ENCODE data around the gene CELF6.
"Not testable (repeated sequence)": the region's sequence is repeated elsewhere in the genome, so short reads cannot be mapped to it uniquely, and the experiment has no call there.

The CELF6 gene

DNA sequence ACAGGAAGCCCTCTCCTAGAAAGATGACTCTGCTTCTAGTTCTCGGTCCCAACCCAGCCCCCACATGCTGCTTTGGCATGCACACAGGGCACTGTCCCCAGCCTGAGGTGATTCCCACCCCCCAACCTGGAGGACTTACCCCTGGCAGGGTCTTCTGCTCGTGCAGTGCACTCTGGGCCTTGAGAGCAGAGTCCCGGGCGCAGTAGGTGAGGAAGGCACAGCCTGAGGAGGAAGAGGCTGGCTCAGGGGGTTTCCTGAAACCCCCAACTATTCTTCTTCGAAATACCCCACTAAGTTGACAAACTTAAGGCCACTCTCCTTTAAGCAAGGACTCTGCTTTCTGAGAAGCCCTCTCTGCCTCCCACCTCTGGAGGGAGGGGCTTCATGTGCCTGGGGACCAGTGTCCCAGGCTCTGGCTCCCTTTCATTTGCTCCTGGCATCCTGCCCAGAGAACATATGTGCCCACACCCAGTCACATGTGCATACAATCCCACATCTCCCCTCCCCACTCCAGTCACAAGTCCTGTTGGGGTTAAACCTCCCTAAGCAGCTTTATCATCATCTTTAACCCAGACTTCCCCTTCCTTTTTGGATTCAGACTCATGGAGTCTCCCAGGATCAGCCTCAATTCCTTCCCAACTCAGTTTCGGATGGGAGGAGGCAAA is 4.1 kb downstream of the CELF6 start:
- peak; percentile 30 for DNase-seq

- no peak for DNase-seq
These were observed 6.1 kb downstream of the CELF6 start for GRCh38 chr15:72313881-72314280.

DNA sequence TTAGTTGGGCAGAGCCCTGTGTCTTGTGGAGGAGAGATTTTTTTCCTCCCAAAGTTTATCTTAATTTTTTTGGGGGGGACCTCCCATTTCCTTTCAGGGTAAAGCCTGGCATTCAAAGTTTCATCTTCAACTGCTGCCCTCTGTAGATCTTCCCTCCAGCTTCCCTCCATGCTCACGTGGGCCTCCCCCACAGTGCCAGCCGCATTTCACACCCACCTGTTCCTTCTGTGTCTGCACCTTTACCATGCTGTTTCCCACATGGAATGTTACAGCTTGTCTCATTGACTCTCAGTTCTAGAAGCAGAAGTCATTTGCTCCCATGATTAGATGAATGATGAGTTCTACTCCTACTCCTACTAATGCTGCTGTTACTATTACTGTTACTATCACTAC is 6.5 kb downstream of the CELF6 start:
- DNase-seq = no peak

DNA sequence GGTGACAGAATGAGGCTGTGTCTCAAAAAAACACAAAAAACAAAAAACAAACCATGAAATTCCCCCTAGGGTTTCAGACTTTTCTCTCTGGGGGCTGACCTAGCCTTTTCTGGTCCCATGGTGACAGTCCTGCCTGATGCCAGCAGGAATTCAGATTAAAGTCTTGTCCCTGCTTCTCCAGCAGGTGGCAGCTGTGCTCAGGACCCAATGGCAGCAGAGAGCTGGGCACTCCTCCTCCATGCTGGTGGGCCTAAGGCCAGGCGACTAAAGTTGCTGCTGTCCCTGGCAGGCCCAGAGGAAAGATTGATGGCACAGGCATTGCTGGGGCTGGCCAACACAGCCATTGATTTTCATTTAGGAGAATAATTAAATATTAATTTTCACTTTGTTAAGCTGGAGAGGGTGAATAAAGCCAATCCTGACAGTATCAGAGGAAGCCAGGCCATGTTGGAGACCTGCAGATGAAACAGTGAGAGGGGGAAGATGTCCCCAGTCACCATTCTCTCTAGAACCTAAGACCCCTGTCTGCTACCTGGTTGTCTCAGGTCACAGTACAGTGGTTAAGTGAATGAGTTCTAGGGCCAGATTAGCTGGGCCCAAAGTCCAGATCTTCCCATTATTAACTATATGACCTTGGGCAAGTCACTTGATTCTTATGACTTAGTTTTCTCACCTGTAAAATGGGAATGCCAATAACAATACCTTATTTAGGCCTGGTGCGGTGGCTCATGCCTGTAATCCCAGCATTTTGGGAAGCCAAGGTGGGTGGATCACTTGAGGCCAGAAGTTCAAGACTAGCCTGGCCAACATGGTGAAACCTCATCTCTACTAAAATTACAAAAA is 7.1 kb downstream of the CELF6 start:
- DNase-seq = peak; percentile 46

- no peak for DNase-seq
These were observed 12.9 kb downstream of the CELF6 start for GRCh38 chr15:72307026-72307425.

DNA sequence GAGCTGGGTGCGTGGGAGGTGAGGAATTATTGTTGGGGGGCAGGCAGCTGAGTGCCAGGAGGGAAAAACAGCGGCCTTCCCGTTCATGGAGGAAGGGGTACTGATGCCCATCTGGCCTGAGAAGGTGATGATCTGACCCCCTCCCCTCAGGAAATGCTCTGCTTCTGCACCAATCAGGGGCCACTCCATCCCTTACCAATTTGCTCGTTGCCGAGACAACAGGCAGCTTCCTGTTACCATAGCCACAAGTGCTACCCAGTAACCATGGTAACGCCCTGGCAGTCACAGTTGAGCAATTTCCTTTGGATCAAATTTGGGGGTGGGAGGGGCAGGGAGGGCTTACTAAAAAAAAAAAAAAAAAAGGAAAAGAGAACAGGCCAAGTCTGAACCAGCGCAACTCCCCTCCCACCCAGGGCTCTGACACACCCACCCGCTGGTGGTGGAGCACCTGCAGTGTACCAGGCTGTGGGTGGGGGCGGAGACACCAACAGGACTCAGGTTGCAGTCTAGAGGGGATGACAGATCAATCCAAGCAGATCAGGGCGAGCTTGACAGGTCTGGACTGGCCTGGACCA is 13.7 kb downstream of the CELF6 start:
- no peak for DNase-seq

DNA sequence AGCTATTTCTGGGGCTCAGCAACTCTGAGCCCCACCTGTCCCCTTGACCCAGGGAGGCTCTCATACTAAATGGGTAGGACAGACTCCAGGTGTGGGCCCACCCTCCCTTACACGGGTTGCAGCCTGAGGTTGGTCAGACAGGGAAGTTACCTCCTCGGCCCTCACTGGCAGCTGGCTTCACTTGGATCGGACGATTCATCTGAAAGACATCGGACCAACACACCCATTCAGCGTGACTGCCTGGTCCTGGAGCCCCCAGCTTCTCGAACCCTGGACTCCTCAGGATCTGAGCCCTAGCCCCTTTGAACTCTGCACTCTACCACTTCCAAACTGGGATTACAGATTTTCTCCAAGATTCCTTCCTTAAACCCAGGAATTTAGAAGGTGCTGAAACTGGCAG is 15.4 kb downstream of the CELF6 start:
- no peak for DNase-seq

GRCh38 chr15:72302955-72303354 is 17.0 kb downstream of the CELF6 start:
- DNase-seq = no peak

- no peak for DNase-seq
These were observed 30.2 kb downstream of the CELF6 start for GRCh38 chr15:72289597-72290325.

DNA sequence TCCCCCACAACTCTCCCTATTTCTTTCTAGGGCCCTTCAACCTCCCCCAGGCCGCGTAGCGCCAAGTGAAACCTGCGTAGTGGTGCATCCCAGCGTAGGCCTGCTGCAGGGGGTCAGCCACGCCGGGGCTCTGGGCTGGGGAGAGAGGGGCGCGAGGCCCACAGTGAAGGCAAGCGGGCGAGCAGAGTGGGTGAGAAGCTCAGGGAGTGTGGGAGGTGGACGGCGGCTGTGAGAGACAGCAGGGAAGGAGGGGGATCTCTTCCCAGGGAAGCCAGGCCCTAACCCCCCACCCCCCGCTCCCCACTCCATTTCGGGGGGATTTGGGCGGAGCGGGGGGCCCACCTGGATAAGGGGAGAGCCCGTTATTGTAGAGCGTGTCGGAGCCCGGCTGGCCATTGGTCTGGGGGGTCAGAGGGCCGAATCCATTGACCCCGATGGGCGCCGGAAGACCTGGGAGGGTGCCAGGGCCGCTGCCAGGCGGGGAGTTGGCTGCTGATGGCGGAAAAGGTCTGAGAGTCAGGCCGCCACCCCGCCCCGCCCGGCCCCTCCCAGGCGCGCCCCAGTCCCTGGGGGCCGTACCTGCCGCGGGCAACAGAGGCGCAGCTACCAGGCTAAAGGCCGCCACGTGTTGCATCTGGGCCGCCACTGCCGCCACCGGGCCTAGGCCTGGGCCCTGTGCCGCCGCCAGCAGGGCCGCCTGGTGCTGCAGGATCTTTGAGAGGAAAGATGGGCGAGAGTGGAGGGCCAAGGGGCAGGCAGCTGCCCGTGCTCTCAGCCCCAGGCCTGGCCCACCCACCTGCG is 31.0 kb downstream of the CELF6 start:
- DNase-seq = no peak

DNA sequence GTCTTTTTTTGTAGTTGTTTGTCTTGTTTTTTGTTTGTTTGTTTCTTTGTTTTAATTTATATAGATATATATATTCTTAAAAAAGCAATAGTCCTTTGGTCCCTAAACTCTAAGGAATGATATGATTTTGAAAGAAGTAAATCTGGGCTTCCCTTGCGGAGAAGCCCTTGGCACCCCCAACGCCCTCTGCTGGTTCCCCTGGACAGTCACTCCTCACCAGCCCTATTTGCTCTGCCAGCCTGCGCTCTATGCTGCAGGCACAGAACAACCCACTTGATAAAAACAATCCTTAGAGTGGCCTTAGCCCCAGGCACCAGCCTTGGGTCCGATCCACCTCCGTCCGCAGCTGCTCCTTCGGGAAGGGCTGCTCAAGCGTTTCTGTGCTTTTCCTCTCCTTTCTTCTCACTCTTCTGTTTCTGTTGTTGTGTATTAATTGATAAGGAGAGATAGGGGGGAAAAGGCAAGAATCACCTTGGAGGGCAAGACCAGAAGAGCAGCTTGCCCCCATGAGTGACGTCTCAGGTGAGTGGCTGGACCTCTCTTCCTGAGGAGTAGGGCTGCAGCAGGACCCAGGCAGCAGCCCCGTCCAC is 33.9 kb downstream of the CELF6 start:
- DNase-seq = no peak

- no peak for DNase-seq
These were observed 34.6 kb downstream of the CELF6 start for GRCh38 chr15:72285402-72285801.

GRCh38 chr15:72284781-72285180 is 35.2 kb downstream of the CELF6 start:
- DNase-seq = no peak

DNA sequence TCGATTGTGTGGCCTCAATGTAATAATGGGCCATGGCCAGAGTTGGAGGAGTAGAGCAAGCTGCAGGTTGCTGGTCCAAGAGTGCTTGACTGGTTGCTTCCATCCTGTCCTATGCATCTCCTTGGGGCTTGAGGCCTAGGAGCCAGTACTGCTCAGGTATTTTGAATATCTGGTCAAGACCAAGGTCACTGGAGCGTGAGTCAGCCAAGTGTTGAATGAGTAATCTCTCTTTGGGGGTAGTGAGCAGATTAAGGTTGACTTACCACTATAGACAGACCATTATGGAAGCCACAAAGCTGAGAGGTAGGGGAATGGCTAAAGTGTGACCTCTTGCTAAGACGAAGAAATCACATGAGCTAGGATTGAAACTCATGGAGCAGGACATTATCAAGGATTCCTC is 38.2 kb downstream of the CELF6 start:
- DNase-seq = no peak

- no peak for DNase-seq
These were observed 39.2 kb downstream of the CELF6 start for GRCh38 chr15:72280751-72281150.

DNA sequence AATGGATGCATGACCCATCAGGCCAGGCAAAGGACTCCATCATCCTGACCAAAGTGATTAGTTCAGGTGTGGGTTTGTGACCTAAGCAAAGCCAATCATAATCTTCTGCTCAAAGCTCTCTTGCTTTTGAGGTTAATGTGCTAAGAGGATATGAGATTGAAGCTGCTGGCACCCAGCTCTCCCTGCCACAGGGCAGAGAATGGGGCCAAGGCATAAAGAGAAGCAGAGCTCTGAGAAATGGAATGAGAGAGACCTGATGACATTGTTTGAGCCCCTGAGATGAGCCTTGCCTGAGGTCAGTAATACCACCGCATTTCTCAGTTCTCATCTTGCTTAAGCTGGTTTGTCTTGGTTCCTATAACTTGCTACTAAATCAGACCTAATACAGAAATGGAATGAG is 41.2 kb downstream of the CELF6 start:
- no peak for DNase-seq

DNA sequence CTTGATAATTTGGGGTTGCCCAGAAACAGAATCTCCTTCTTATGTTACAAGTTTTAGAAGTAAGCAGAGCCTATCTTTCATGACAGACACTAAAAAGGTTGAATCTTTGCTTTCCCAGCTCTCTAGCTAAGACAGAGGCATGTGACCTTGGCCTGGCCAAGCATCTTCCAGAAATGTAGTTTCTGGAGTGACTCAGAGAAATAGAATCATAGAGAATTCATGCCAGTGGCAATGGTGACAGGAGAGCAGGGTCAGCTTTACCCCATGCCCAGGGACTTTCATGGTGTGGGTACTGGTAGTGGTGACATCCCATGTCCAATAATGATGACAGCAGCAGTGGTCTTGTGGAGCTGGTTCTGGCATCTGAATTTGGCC is 43.6 kb downstream of the CELF6 start:
- DNase-seq = no peak

GRCh38 chr15:72275635-72276325 is 44.2 kb downstream of the CELF6 start:
- not testable (repeated sequence) for DNase-seq

DNA sequence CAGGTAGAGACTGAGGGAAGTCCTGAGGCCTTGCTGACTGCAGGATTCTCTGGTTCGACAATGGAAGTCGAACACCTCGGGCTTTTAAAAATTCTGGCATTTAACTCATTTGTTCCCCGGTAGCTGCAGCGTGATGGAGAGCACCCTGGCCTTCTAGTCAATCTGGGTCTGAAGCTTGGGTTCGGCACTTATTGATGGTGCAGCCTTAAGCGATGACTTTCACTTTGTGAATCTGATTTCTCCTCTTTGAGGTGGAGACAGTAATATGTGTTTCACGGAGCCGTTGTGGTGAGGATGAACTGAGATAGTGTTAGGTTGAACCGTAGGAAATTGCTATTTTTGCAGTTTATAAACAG is 47.0 kb downstream of the CELF6 start:
- DNase-seq = no peak

DNA sequence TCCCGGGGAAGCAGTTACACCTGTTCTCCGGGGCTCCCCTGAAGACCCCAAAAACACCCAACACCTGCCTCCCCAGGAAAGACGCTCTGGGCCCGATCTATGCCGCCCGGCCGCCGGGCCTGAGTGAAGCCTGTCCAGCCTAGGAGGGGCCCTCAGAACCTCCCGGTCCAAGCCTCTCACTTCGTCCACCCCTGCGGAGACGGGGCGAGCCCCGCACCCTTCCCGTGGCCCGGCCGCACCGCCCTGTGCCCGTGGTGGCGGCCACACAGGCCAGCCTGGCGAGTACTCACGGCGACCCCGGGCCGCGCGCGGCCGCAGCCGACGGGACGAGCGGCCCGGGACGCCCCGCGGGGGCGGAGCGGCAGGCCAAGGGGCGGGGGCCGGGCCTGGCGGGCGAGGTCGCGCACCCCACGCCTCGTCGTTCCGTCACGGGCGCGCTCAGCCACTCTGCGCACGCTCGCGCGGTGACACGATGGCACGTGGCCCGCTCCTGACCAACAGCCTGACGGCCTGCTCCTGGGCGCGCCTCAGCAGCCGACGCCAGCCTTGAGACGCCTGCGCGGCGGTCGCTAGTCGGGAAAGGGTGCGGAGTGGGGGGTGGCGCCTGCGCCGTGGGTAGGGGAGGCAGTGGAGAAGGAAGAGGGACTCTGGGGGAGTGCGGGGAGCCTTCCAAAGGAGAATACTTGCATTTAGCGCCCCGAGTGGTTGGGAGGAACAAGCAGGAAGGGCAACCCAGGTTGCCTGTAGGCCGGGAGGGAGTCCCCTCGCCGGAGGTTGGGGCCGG is 47.6 kb downstream of the CELF6 start, which contains the start of gene PARP6:
PARP6 (minus strand) TSS at position 342 of the 784 bp plus-strand sequence. CDS start 5,077 bp downstream, outside the sequence.
- peak; percentile 100 for DNase-seq

DNA sequence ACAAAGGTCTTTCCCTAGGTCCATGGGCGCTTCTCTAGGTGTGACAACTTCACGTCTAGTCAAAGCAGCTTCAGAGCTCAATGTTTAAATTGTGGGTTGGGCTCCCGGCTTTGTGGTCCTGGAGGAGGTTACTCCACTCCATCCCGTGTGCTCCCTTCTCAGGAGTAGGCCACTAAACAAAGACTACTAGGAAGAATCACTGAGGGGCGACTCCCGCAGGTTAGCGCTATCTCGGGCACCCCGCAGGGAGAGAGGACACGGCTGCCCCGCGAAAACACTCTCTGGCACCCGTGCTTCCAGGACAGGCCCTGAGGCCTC is 48.1 kb downstream of the CELF6 start:
- peak; percentile 23 for DNase-seq

Measured in right hindlimb (tissue), 1 donor.